Measurements from ENCODE around the gene TTC16. TPM values are rescaled to one million over a fixed set of nuclear protein-coding genes. Genes with fewer than 3 reads are reported as not detected.

Gene TTC16
- total and polyA plus RNA-seq, 12 donors, result under 0.01 to 1.0 (median 0.32) TPM; not detected in 2

- Histone ChIP-seq H3K27ac (no peak overlapping the region), H3K9me3 (replicated peaks in 1 of 3) (no peaks in the 10 kb centered on the region), H3K4me3 (no peak overlapping the region), H3K4me1 (replicated peaks in 1 of 2) (peaks cover 0 to 21% of the 10 kb centered on the region in 2 donors), H3K36me3 (replicated peaks in 1 of 2) (peaks cover 0 to 9% of the 10 kb centered on the region in 2 donors), H3K27me3 (no peaks in the 10 kb centered on the region)
- intact Hi-C loops (cut with DNase I), result loop anchor here (5.0 kb wide), 2 partner anchors 38 to 128 kb away; no protein-coding TSS in a partner anchor
- no peak for DNase-seq
- TF ChIP-seq POLR2A (IDR thresholded peaks at IDR 0.05) (no peak), CTCF (IDR thresholded peaks at IDR 0.05) (no peak)
- 85 to 93% (median 86%) methylated on average over 11 to 19 of the region's 19 CpGs for WGBS, 4 donors
Observed at GRCh38 chr9:127744398-127745110, 28.7 kb downstream of the TTC16 start.

- Histone ChIP-seq H3K27me3 (no peaks in the 10 kb centered on the region), H3K36me3 (replicated peaks in 1 of 2) (peaks cover 0 to 9% of the 10 kb centered on the region in 2 donors), H3K4me3 (no peak overlapping the region), H3K4me1 (replicated peaks in 1 of 2) (peaks cover 0 to 7% of the 10 kb centered on the region in 2 donors), H3K27ac (no peak overlapping the region), H3K9me3 (replicated peaks in 1 of 3) (no peaks in the 10 kb centered on the region)
- TF ChIP-seq CTCF (IDR thresholded peaks at IDR 0.05) (no peak), POLR2A (IDR thresholded peaks at IDR 0.05) (no peak)
- WGBS, 4 donors, result 72 to 76% (median 75%) methylated on average over 15 of the region's 15 CpGs
- intact Hi-C loops (cut with DNase I), result no loop called here
- DNase-seq, result no peak
Observed at GRCh38 chr9:127746959-127747569, 31.2 kb downstream of the TTC16 start.

- whole genome bisulfite sequencing, 4 donors, result 80 to 87% (median 85%) methylated on average over 14 to 26 of the region's 26 CpGs
- DNase-seq, result no peak
- Histone ChIP-seq H3K36me3 (replicated peaks in 1 of 2) (peaks cover 0 to 9% of the 10 kb centered on the region in 2 donors), H3K9me3 (replicated peaks in 1 of 3) (no peaks in the 10 kb centered on the region), H3K27ac (no peak overlapping the region), H3K4me3 (no peak overlapping the region), H3K4me1 (replicated peaks in 1 of 2) (no peaks in the 10 kb centered on the region), H3K27me3 (peaks cover 6% of the 10 kb centered on the region)
- intact Hi-C loops (cut with DNase I), result no loop called here
- TF ChIP-seq CTCF (IDR thresholded peaks at IDR 0.05) (no peak), POLR2A (IDR thresholded peaks at IDR 0.05) (no peak)
Observed at GRCh38 chr9:127749090-127749787, 33.4 kb downstream of the TTC16 start.
